GM23338 (cell line): ENCODE data around the gene CLNK. TPM values are rescaled to one million over a fixed set of nuclear protein-coding genes. Genes with fewer than 3 reads are reported as not detected.

Experiments
- ATAC-seq: fragments of 200-7000 bp; cut with Tn5 transposase; 3 replicates; pipeline ENCODE4 v1.9.1; 2020
- DNase-seq: peaks from one replicate; pipeline ENCODE4 v3.0.0-alpha.2; 2015; ENCODE audit warnings: low spot score
- H2AFZ ChIP-seq: fragments of 200-600 bp; sonication (generic); 2 replicates; pipeline ENCODE4 v1.8.0; 2016; ENCODE audit warnings: antibody characterized with exemption, mild to moderate bottlenecking, moderate library complexity
- H3F3A ChIP-seq: fragments of 200-600 bp; sonication (generic); replicated peaks from 2 replicates; pipeline ENCODE4 v1.8.0; 2017; ENCODE audit warnings: antibody characterized with exemption, mixed run types, low read depth
- H3K27ac ChIP-seq: fragments of 200-600 bp; sonication (generic); 2 replicates; pipeline ENCODE4 v1.6.1; 2016; ENCODE audit warnings: low read depth
- H3K27me3 ChIP-seq: fragments of 200-600 bp; sonication (generic); 2 replicates; pipeline ENCODE4 v1.8.0; 2016; ENCODE audit warnings: mild to moderate bottlenecking, mixed run types, moderate library complexity; ENCODE audit not compliant: insufficient read depth
- H3K36me3 ChIP-seq: fragments of 200-600 bp; sonication (generic); 2 replicates; pipeline ENCODE4 v1.8.0; 2016; ENCODE audit warnings: mild to moderate bottlenecking; ENCODE audit not compliant: insufficient read depth
- H3K4me1 ChIP-seq: fragments of 200-600 bp; sonication (generic); 2 replicates; pipeline ENCODE4 v1.8.0; 2016; ENCODE audit warnings: mild to moderate bottlenecking, moderate library complexity; ENCODE audit not compliant: insufficient read depth
- H3K4me2 ChIP-seq: fragments of 200-600 bp; sonication (generic); 2 replicates; pipeline ENCODE4 v1.7.1; 2017; ENCODE audit warnings: mixed run types
- H3K4me3 ChIP-seq: fragments of 200-600 bp; sonication (generic); 2 replicates; pipeline ENCODE4 v1.6.1; 2016; ENCODE audit warnings: mixed run types
- H3K79me2 ChIP-seq: fragments of 200-600 bp; sonication (generic); replicated peaks from 2 replicates; pipeline ENCODE4 v1.8.0; 2017; ENCODE audit warnings: mild to moderate bottlenecking; ENCODE audit not compliant: insufficient read depth
- H3K9me2 ChIP-seq: fragments of 200-600 bp; sonication (generic); 2 replicates; pipeline ENCODE4 v1.8.0; 2017; ENCODE audit not compliant: insufficient read depth
- H4K20me1 ChIP-seq: fragments of 200-600 bp; sonication (generic); replicated peaks from 2 replicates; pipeline ENCODE4 v1.8.0; 2017; ENCODE audit warnings: mild to moderate bottlenecking; ENCODE audit not compliant: insufficient read depth
- H3K27ac Mint-ChIP-seq: 2 replicates; pipeline ENCODE4 v1.8.0; 2020; ENCODE audit warnings: inconsistent platforms, mild to moderate bottlenecking, moderate library complexity, mixed read lengths
- H3K27me3 Mint-ChIP-seq: 3 replicates; pipeline ENCODE4 v1.8.0; 2022; ENCODE audit warnings: low read depth, mild to moderate bottlenecking, moderate library complexity, mixed read lengths, inconsistent platforms; ENCODE audit not compliant: insufficient read depth, poor library complexity
- H3K36me3 Mint-ChIP-seq: 3 replicates; pipeline ENCODE4 v1.8.0; 2021; ENCODE audit warnings: low read depth, mild to moderate bottlenecking, inconsistent platforms, moderate library complexity, mixed read lengths
- H3K4me1 Mint-ChIP-seq: 3 replicates; pipeline ENCODE4 v1.8.0; 2020; ENCODE audit warnings: mild to moderate bottlenecking, inconsistent platforms, mixed read lengths
- H3K4me3 Mint-ChIP-seq: 3 replicates; pipeline ENCODE4 v1.8.0; 2021; ENCODE audit warnings: moderate library complexity, mild to moderate bottlenecking, inconsistent platforms, mixed read lengths
- H3K9me3 Mint-ChIP-seq: 3 replicates; pipeline ENCODE4 v1.8.0; 2020; ENCODE audit warnings: moderate library complexity, mild to moderate bottlenecking, inconsistent platforms, mixed read lengths
- CREB1 ChIP-seq: fragments of 250-450 bp; sonication (Bioruptor Pico); IDR thresholded peaks from 2 replicates; pipeline ENCODE4 v1.5.0; 2020; ENCODE audit warnings: low read depth, mild to moderate bottlenecking, moderate library complexity
- CTCF ChIP-seq, 2 experiments: fragments of 200-600 bp in 1 of 2; sonication (generic) in 1 of 2; conservative IDR thresholded peaks; 2 replicates each; pipeline versions ENCODE4 v1.5.1 to v1.6.1; 2016 to 2017; ENCODE audit warnings: antibody characterized with exemption in 2 of 2, low read depth in 2 of 2, mild to moderate bottlenecking in 2 of 2, moderate library complexity in 1 of 2
- EZH2 ChIP-seq: fragments of 200-600 bp; sonication (generic); IDR thresholded peaks from one replicate; pipeline ENCODE4 v1.8.0; 2017; ENCODE audit warnings: antibody characterized with exemption, mild to moderate bottlenecking, low read depth; ENCODE audit not compliant: unreplicated experiment
- EZH2phosphoT487 ChIP-seq: fragments of 200-600 bp; sonication (generic); IDR thresholded peaks from one replicate; pipeline ENCODE4 v1.8.1; 2018; ENCODE audit warnings: antibody characterized with exemption; ENCODE audit not compliant: unreplicated experiment
- JUNB ChIP-seq: IDR thresholded peaks from one replicate; pipeline ENCODE4 v1.6.1; 2016; ENCODE audit warnings: antibody characterized with exemption; ENCODE audit not compliant: unreplicated experiment
- NANOG ChIP-seq: IDR thresholded peaks from 2 replicates; pipeline ENCODE4 v1.6.1; 2016; ENCODE audit warnings: antibody characterized with exemption, borderline replicate concordance
- POLR2AphosphoS5 ChIP-seq: IDR thresholded peaks from 2 replicates; pipeline ENCODE4 v1.6.1; 2016; ENCODE audit warnings: antibody characterized with exemption, low read depth
- REST ChIP-seq: IDR thresholded peaks from one replicate; pipeline ENCODE4 v1.6.1; 2018; ENCODE audit warnings: antibody characterized with exemption; ENCODE audit not compliant: unreplicated experiment
- STAT1 ChIP-seq: IDR thresholded peaks from one replicate; pipeline ENCODE4 v1.6.1; 2016; ENCODE audit warnings: antibody characterized with exemption; ENCODE audit not compliant: unreplicated experiment
- ZNF331 ChIP-seq: fragments of 250-450 bp; sonication (Bioruptor Pico); IDR thresholded peaks from 2 replicates; pipeline ENCODE4 v1.5.0; 2020; ENCODE audit warnings: low read depth, mild to moderate bottlenecking, moderate library complexity
- polyA plus RNA-seq: library from polyadenylated mRNA; unstranded; fragments of >200 nt; fragmentation: Nextera tagmentation; extraction: Ambion mirVana; gene quantifications from 2 replicates; pipeline ENCODE4 v1.2.1, GENCODE V29; 2016
- total RNA-seq: library from RNA; depleted of rRNA; stranded (reverse); fragments of >200 nt; shearing (Covaris generic); gene quantifications from 2 replicates; pipeline ENCODE4 v1.2.3, GENCODE V29; 2014
- TF ChIP-seq, protein P1 (sequence below): IDR thresholded peaks from 2 replicates; pipeline ENCODE4 v1.6.1; 2016; ENCODE audit warnings: antibody characterized with exemption

The CLNK gene
- total and polyA plus RNA-seq, 2 experiments from 2014 or later = not detected

- TF ChIP-seq, protein P1, sequence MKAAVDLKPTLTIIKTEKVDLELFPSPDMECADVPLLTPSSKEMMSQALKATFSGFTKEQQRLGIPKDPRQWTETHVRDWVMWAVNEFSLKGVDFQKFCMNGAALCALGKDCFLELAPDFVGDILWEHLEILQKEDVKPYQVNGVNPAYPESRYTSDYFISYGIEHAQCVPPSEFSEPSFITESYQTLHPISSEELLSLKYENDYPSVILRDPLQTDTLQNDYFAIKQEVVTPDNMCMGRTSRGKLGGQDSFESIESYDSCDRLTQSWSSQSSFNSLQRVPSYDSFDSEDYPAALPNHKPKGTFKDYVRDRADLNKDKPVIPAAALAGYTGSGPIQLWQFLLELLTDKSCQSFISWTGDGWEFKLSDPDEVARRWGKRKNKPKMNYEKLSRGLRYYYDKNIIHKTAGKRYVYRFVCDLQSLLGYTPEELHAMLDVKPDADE = no peak
- TF ChIP-seq JUNB (no peak), CREB1 (no peak), STAT1 (no peak), CTCF (conservative IDR thresholded peaks at IDR 0.05; ENCODE audit: low read depth in 2 of 2) (no peak), POLR2AphosphoS5 (no peak), NANOG (no peak), EZH2 (no peak), REST (no peak), ZNF331 (CRISPR knock-in tag) (no peak), EZH2phosphoT487 (no peak)
Observed at GRCh38 chr4:10577508-10578426, 106.8 kb downstream of the CLNK start (continued).

- Histone ChIP-seq H2AFZ (no peak overlapping the region), H3K27ac (no peak overlapping the region), H4K20me1 (no peaks in the 10 kb centered on the region), H3K4me2 (no peak overlapping the region), H3K36me3 (no peaks in the 10 kb centered on the region), H3K9me2 (peaks cover 11% of the 10 kb centered on the region), H3K27me3 (no peaks in the 10 kb centered on the region), H3K79me2 (no peaks in the 10 kb centered on the region), H3K4me3 (no peak overlapping the region), H3K4me1 (peaks cover 20% of the 10 kb centered on the region; the same call in 1 of the 2 replicates), H3F3A (no peaks in the 10 kb centered on the region)
- Mint-ChIP-seq H3K4me1 (peaks cover 40% of the 10 kb centered on the region), H3K4me3 (no peak overlapping the region), H3K27me3 (peaks cover 4% of the 10 kb centered on the region), H3K9me3 (no peaks in the 10 kb centered on the region), H3K36me3 (no peaks in the 10 kb centered on the region), H3K27ac (no peak overlapping the region)
- no peak for ATAC-seq
- DNase-seq = no peak
- TF ChIP-seq, protein P1 = no peak
- TF ChIP-seq ZNF331 (CRISPR knock-in tag) = no peak
Observed at GRCh38 chr4:10577018-10577417, 107.5 kb downstream of the CLNK start.
